ENCODE data around the gene TIPARP.
"Not testable (repeated sequence)": the region's sequence is repeated elsewhere in the genome, so short reads cannot be mapped to it uniquely, and the experiment has no call there.

Gene TIPARP

GRCh38 chr3:156735471-156735870 is 61.1 kb downstream of the TIPARP start:
- TF ChIP-seq CTCF (IDR thresholded peaks at IDR 0.05), result no peak
- Histone ChIP-seq H3K27ac (no peak overlapping the region), H3K4me3 (no peak overlapping the region)

GRCh38 chr3:156737049-156737448 is 62.7 kb downstream of the TIPARP start:
- not testable (repeated sequence) for H3K27ac ChIP-seq; DNase-seq (ENCODE audit: low spot score)

More at GRCh38 chr3:156735471-156735870, 61.1 kb downstream of the TIPARP start:
- DNase-seq (ENCODE audit: low spot score), result no peak

GRCh38 chr3:156738251-156738650 is 63.9 kb downstream of the TIPARP start:
- no peak for DNase-seq (ENCODE audit: low spot score)
- Histone ChIP-seq H3K4me3 (no peak overlapping the region), H3K27ac (no peak overlapping the region)
- TF ChIP-seq CTCF (IDR thresholded peaks at IDR 0.05), result no peak

More at GRCh38 chr3:156737049-156737448, 62.7 kb downstream of the TIPARP start:
- not testable (repeated sequence) for H3K4me3 ChIP-seq

GRCh38 chr3:156739976-156740375 is 65.6 kb downstream of the TIPARP start:
- Histone ChIP-seq H3K4me3 (no peak overlapping the region), H3K27ac (no peak overlapping the region)
- DNase-seq (ENCODE audit: low spot score), result no peak
- no peak for TF ChIP-seq CTCF (IDR thresholded peaks at IDR 0.05)

GRCh38 chr3:156740581-156740980 is 66.2 kb downstream of the TIPARP start:
- not testable (repeated sequence) for DNase-seq (ENCODE audit: low spot score); H3K4me3 ChIP-seq; H3K27ac ChIP-seq

- Histone ChIP-seq H3K27ac (no peak overlapping the region), H3K4me3 (no peak overlapping the region)
- no peak for TF ChIP-seq CTCF (IDR thresholded peaks at IDR 0.05)
- DNase-seq (ENCODE audit: low spot score), result no peak
These were observed 67.5 kb downstream of the TIPARP start for GRCh38 chr3:156741935-156742334.

- DNase-seq (ENCODE audit: low spot score), result no peak
- Histone ChIP-seq H3K27ac (no peak overlapping the region), H3K4me3 (no peak overlapping the region)
- TF ChIP-seq CTCF (IDR thresholded peaks at IDR 0.05), result no peak
These were observed 68.0 kb downstream of the TIPARP start for GRCh38 chr3:156742401-156742800.

GRCh38 chr3:156743859-156744258 is 69.5 kb downstream of the TIPARP start:
- Histone ChIP-seq H3K4me3 (no peak overlapping the region), H3K27ac (no peak overlapping the region)
- TF ChIP-seq CTCF (IDR thresholded peaks at IDR 0.05), result no peak
- DNase-seq (ENCODE audit: low spot score), result no peak
